ENCODE data around the gene DPP9. TPM values are rescaled to one million over a fixed set of nuclear protein-coding genes. Genes with fewer than 3 reads are reported as not detected.
"Not testable (repeated sequence)": the region's sequence is repeated elsewhere in the genome, so short reads cannot be mapped to it uniquely, and the experiment has no call there.

Gene DPP9
- total RNA-seq, 1 donor from 2014 or later: 84.8 TPM

- DNase-seq (ENCODE audit: low spot score): no peak
- intact Hi-C loops (cut with micrococcal nuclease): no loop called here
- H3K4me3 Mint-ChIP-seq (ENCODE audit: low read depth): no peak overlapping the region
- H3K4me1 Mint-ChIP-seq (ENCODE audit: low read depth): no peaks in the 10 kb centered on the region
- H3K27ac Mint-ChIP-seq: no peak overlapping the region
- H3K27me3 Mint-ChIP-seq (ENCODE audit: low read depth): no peaks in the 10 kb centered on the region
- no peaks in the 10 kb centered on the region for H3K9me3 Mint-ChIP-seq
- H3K36me3 Mint-ChIP-seq (ENCODE audit: low read depth): peaks cover 34% of the 10 kb centered on the region
Observed at GRCh38 chr19:4687396-4687795, 36.2 kb downstream of the DPP9 start.

GRCh38 chr19:4686700-4687099, 36.9 kb downstream of the DPP9 start:
- DNase-seq (ENCODE audit: low spot score): no peak
- Mint-ChIP-seq H3K4me1 (ENCODE audit: low read depth) (no peaks in the 10 kb centered on the region), H3K9me3 (no peaks in the 10 kb centered on the region), H3K27ac (no peak overlapping the region), H3K4me3 (ENCODE audit: low read depth) (no peak overlapping the region), H3K36me3 (ENCODE audit: low read depth) (peaks cover 31% of the 10 kb centered on the region), H3K27me3 (ENCODE audit: low read depth) (no peaks in the 10 kb centered on the region)
- intact Hi-C loops (cut with micrococcal nuclease): no loop called here

GRCh38 chr19:4684312-4685095, 39.1 kb downstream of the DPP9 start:
- Mint-ChIP-seq H3K4me3 (ENCODE audit: low read depth) (no peak overlapping the region), H3K36me3 (ENCODE audit: low read depth) (peaks cover 31% of the 10 kb centered on the region), H3K4me1 (ENCODE audit: low read depth) (no peaks in the 10 kb centered on the region), H3K27ac (no peak overlapping the region), H3K9me3 (no peaks in the 10 kb centered on the region), H3K27me3 (ENCODE audit: low read depth) (no peaks in the 10 kb centered on the region)
- intact Hi-C loops (cut with micrococcal nuclease): no loop called here
- DNase-seq (ENCODE audit: low spot score): no peak

- DNase-seq (ENCODE audit: low spot score): no peak
- no peak overlapping the region for H3K4me3 Mint-ChIP-seq (ENCODE audit: low read depth)
- H3K27me3 Mint-ChIP-seq (ENCODE audit: low read depth): no peaks in the 10 kb centered on the region
- no peaks in the 10 kb centered on the region for H3K9me3 Mint-ChIP-seq
- no peaks in the 10 kb centered on the region for H3K4me1 Mint-ChIP-seq (ENCODE audit: low read depth)
- H3K36me3 Mint-ChIP-seq (ENCODE audit: low read depth): peaks cover 37% of the 10 kb centered on the region
- intact Hi-C loops (cut with micrococcal nuclease): no loop called here
- no peak overlapping the region for H3K27ac Mint-ChIP-seq
Observed at GRCh38 chr19:4682417-4683200, 41.0 kb downstream of the DPP9 start.

GRCh38 chr19:4680021-4680420, 43.6 kb downstream of the DPP9 start:
- H3K27ac Mint-ChIP-seq; intact Hi-C loops (cut with micrococcal nuclease); DNase-seq (ENCODE audit: low spot score); H3K27me3 Mint-ChIP-seq (ENCODE audit: low read depth); H3K4me1 Mint-ChIP-seq (ENCODE audit: low read depth); H3K4me3 Mint-ChIP-seq (ENCODE audit: low read depth); H3K9me3 Mint-ChIP-seq: not testable (repeated sequence)
- H3K36me3 Mint-ChIP-seq (ENCODE audit: low read depth): peaks cover 41% of the 10 kb centered on the region

GRCh38 chr19:4678881-4679790, 44.5 kb downstream of the DPP9 start:
- Mint-ChIP-seq H3K27me3 (ENCODE audit: low read depth) (no peaks in the 10 kb centered on the region), H3K4me3 (ENCODE audit: low read depth) (no peak overlapping the region), H3K27ac (no peak overlapping the region), H3K36me3 (ENCODE audit: low read depth) (peaks cover 40% of the 10 kb centered on the region), H3K4me1 (ENCODE audit: low read depth) (no peaks in the 10 kb centered on the region), H3K9me3 (no peaks in the 10 kb centered on the region)
- no peak for DNase-seq (ENCODE audit: low spot score)
- intact Hi-C loops (cut with micrococcal nuclease): no loop called here

- no peak overlapping the region for H3K27ac Mint-ChIP-seq
- peaks cover 27% of the 10 kb centered on the region for H3K36me3 Mint-ChIP-seq (ENCODE audit: low read depth)
- DNase-seq (ENCODE audit: low spot score): no peak
- H3K27me3 Mint-ChIP-seq (ENCODE audit: low read depth): no peaks in the 10 kb centered on the region
- no peak overlapping the region for H3K4me3 Mint-ChIP-seq (ENCODE audit: low read depth)
- intact Hi-C loops (cut with micrococcal nuclease): no loop called here
- H3K4me1 Mint-ChIP-seq (ENCODE audit: low read depth): no peaks in the 10 kb centered on the region
- no peaks in the 10 kb centered on the region for H3K9me3 Mint-ChIP-seq
Observed at GRCh38 chr19:4676955-4677731, 46.5 kb downstream of the DPP9 start.

- no peaks in the 10 kb centered on the region for H3K4me1 Mint-ChIP-seq (ENCODE audit: low read depth)
- H3K27me3 Mint-ChIP-seq (ENCODE audit: low read depth): no peaks in the 10 kb centered on the region
- peaks cover 22% of the 10 kb centered on the region for H3K36me3 Mint-ChIP-seq (ENCODE audit: low read depth)
- H3K9me3 Mint-ChIP-seq: no peaks in the 10 kb centered on the region
- H3K4me3 Mint-ChIP-seq (ENCODE audit: low read depth): no peak overlapping the region
- intact Hi-C loops (cut with micrococcal nuclease): no loop called here
- no peak overlapping the region for H3K27ac Mint-ChIP-seq
- DNase-seq (ENCODE audit: low spot score): no peak
Observed at GRCh38 chr19:4675346-4675745, 48.3 kb downstream of the DPP9 start.

- Mint-ChIP-seq H3K4me1 (ENCODE audit: low read depth) (peaks cover 3% of the 10 kb centered on the region), H3K9me3 (no peaks in the 10 kb centered on the region), H3K36me3 (ENCODE audit: low read depth) (peaks cover 22% of the 10 kb centered on the region), H3K27ac (no peak overlapping the region), H3K4me3 (ENCODE audit: low read depth) (no peak overlapping the region), H3K27me3 (ENCODE audit: low read depth) (no peaks in the 10 kb centered on the region)
- intact Hi-C loops (cut with micrococcal nuclease): no loop called here
- no peak for DNase-seq (ENCODE audit: low spot score)
Observed at GRCh38 chr19:4673726-4674125, 49.9 kb downstream of the DPP9 start.

GRCh38 chr19:4673216-4673615, 50.4 kb downstream of the DPP9 start:
- intact Hi-C loops (cut with micrococcal nuclease): no loop called here
- no peaks in the 10 kb centered on the region for H3K27me3 Mint-ChIP-seq (ENCODE audit: low read depth)
- no peak overlapping the region for H3K27ac Mint-ChIP-seq
- H3K36me3 Mint-ChIP-seq (ENCODE audit: low read depth): peaks cover 25% of the 10 kb centered on the region
- no peak overlapping the region for H3K4me3 Mint-ChIP-seq (ENCODE audit: low read depth)
- DNase-seq (ENCODE audit: low spot score): no peak
- H3K4me1 Mint-ChIP-seq (ENCODE audit: low read depth): peaks cover 9% of the 10 kb centered on the region
- no peaks in the 10 kb centered on the region for H3K9me3 Mint-ChIP-seq

GRCh38 chr19:4671185-4671851, 52.3 kb downstream of the DPP9 start:
- H3K4me3 Mint-ChIP-seq (ENCODE audit: low read depth): peak overlapping the region; percentile 34
- no peaks in the 10 kb centered on the region for H3K9me3 Mint-ChIP-seq
- DNase-seq (ENCODE audit: low spot score): no peak
- intact Hi-C loops (cut with micrococcal nuclease): no loop called here
- H3K27me3 Mint-ChIP-seq (ENCODE audit: low read depth): no peaks in the 10 kb centered on the region
- H3K36me3 Mint-ChIP-seq (ENCODE audit: low read depth): peaks cover 24% of the 10 kb centered on the region
- H3K27ac Mint-ChIP-seq: no peak overlapping the region
- peaks cover 11% of the 10 kb centered on the region for H3K4me1 Mint-ChIP-seq (ENCODE audit: low read depth)

Measured in activated T-helper 2 cell treated with anti-CD3 and anti-CD28 coated beads, Interferon-gamma antibody, Interleukin-2, Interleukin-4, amounts not matched to agents 10 μg/mL and 5 μg/mL and 100 μg/mL, durations not matched to agents 14 hours and 24 hours and 36 hours (primary cell).